ENCODE measurements around the gene DYRK3.

The DYRK3 gene

DNA sequence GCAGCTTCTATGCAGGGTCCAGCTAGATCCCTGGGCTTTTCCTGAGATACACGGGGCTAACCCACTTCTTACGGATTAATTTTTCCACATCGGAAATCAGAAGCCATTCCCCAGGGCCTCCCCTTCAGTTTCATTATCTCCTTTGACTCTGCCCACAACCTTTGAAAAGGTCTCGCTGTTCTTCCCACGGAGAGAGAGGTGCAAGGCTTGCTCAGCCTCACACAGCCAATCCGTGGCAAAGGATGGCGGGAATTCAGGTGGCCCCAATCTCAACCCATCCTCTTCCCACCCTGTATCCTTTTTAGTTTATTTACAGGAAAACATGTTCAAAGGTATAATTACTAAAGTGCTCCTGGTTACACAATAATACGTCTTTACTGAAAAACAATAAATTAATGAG lies 48.7 kb downstream of the DYRK3 start:
- DNase-seq (ENCODE audit: low read depth): no peak

- DNase-seq (ENCODE audit: low read depth): peak; percentile 66
Measured at GRCh38 chr1:206684478-206685333, 49.4 kb downstream of the DYRK3 start, which contains the start of gene MAPKAPK2. Gene MAPKAPK2, plus strand, starts transcription at chr1:206684905. Its CDS starts 325 bp downstream, at chr1:206685230.

DNA sequence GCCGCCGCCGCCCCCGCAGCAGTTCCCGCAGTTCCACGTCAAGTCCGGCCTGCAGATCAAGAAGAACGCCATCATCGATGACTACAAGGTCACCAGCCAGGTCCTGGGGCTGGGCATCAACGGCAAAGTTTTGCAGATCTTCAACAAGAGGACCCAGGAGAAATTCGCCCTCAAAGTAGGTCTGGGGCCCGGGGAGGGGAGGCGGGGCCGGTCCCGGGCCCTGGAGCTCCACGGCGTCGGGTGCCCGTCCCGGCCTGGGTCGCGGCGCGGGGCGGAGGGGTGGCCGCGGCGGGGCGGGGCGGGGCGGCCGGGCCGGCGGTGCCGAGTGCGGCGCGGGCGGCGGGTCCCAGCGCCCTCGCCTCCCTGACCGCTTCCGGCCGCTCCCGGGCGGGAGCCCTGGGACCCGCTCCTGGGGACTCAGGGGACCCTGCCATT lies 50.0 kb downstream of the DYRK3 start:
- peak; percentile 19 for DNase-seq (ENCODE audit: low read depth)

GRCh38 chr1:206685769-206686477 lies 50.6 kb downstream of the DYRK3 start:
- DNase-seq (ENCODE audit: low read depth): no peak

- DNase-seq (ENCODE audit: low read depth): no peak
Measured at GRCh38 chr1:206686478-206687249, 51.3 kb downstream of the DYRK3 start.

DNA sequence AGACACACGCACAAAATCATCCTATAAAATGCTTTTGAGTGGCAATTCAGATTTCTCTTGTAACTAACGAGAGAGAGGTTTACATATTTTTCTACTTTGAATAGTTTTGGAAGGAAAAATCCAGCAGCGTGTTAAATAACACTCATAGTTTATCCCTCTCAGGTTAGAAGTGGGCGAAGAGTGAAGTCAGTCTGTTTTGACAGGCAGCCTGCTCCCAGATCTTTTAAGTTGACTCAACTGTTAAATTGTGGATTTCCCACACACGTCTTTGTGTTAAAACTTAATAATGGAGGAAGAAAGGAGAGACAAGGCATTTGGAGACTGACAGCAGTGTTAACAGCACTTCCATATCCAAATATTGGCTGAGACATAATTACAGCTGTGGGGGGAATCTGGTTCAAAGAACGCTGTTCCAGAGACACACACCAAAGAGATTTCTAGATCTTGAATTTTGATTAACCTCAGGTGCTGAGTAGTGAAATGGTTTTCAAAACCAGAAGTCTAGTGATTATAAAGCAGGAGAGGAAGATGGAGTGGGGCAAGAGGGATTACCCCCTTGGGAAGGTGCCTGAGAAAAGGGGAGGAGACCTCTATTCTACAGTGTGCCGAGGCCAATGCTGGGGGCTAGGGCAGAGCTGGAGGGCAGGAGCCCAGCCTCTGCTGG lies 52.0 kb downstream of the DYRK3 start:
- no peak for DNase-seq (ENCODE audit: low read depth)

DNA sequence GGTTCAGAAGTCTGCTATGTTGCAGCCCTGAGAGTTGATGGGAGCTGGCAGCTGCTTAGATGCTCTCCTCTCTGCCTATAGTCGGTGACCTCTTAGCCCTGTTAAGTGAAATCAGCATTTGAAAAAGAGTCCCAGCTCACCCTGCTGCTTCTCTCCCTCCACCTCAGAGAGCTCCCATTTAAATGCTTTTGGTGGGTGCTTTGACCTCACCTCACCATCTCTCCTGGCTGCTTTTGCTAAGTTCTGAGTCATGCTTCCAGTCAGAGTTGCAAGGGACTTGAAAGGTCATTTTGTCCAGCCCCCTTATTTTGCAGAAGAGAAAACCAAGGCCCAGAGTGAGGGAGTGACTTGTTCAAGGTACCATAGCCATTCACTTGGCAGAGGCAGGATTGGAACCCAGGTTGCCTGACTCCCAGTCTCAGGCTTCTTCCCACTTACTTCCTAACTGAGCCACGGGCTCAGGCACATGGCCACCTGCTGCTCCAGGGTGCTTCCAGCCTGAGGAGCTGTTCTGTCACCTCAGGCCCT lies 52.6 kb downstream of the DYRK3 start:
- no peak for DNase-seq (ENCODE audit: low read depth)

- no peak for DNase-seq (ENCODE audit: low read depth)
Measured at GRCh38 chr1:206690516-206690915, 55.2 kb downstream of the DYRK3 start.

GRCh38 chr1:206691604-206692003 lies 56.3 kb downstream of the DYRK3 start:
- DNase-seq (ENCODE audit: low read depth): no peak

DNA sequence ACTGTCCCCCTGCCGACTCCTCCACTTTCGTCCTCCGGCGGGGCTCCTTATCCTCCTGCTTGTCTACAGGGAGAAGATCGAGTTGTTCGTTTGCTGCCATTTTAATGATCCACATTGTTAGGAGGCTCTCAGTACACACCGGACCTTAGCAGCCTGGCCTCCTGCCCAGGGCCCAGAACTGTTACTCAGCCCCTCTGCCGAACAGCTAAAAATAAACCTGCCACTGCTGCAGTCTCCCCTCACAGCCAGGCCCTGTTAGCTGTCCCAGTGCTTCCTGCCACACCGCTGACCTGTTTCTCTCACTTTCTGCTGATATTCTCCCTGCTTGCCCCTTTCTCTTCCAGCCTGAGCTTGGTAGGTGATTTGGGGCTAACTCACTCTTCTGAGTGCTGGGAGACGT lies 57.7 kb downstream of the DYRK3 start:
- DNase-seq (ENCODE audit: low read depth): no peak

- DNase-seq (ENCODE audit: low read depth): no peak
Measured at GRCh38 chr1:206693592-206693991, 58.3 kb downstream of the DYRK3 start.

DNA sequence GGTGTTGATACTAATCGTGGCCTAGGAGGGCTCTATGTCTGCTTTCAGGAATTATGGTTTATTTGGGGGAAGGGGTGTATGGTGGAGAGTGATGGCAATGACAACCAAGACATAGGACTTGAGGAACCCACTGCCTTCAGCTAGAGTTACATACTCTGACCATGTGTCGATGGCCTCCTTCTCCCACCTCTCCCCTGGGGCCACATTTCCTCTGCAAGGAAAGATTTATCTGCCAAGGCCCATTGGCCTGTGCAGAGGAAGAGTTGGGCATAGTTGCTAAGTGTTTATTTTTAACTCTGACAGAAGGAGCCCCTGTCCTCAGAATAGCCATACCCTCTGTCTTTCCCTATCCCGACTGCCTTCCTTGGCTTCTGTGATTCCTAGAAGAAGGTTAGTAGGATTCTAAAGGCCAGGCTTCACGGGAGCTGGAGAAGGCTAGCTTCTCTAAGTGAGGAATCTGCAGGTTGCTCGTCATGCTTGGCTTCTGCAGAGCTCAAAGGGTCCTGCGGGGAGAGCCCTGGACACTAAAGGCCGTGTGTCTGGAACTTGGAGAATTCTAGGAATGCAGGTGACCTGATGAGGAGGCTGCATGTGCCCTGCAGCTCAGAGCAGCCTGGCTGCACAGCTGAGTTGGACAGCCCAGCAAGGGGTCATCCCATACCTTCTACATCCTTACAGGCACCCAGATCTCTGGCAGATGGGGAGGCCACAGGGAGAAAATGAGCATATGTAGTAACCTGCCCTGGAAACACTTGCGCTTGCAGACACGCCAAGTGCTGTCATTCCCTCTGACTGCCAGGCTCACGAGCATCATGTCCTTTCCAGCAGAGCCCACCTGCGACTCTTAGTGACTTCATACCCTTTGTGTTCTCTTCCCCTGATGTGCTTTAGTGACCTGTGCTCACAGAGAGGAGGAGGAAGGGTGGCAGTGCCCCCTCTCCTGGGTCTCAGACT lies 59.1 kb downstream of the DYRK3 start:
- no peak for DNase-seq (ENCODE audit: low read depth)

GRCh38 chr1:206695733-206696132 lies 60.4 kb downstream of the DYRK3 start:
- no peak for DNase-seq (ENCODE audit: low read depth)

- DNase-seq (ENCODE audit: low read depth): no peak
Measured at GRCh38 chr1:206696812-206697585, 61.7 kb downstream of the DYRK3 start.

DNA sequence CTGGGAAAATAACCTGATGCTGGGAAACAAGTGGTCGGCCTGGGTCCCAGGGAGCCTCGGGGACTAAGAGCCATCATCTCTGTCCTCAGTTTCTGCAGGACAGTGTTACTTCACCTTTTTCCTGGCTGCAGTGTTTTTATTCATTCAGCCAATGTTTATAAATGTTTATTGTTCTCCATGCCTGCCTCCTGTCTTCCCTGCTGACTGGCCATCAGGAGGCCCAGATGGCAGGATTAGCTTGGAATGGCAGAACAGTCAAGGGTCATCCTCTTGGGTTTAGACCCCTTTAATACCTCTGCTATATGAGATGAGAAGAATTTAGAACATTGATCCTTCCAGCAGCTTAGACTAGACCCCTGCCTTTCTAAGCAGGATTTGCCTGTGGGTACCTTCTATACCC lies 62.7 kb downstream of the DYRK3 start:
- DNase-seq (ENCODE audit: low read depth): no peak

Measured in stimulated activated CD4-positive, alpha-beta T cell treated with anti-CD3 and anti-CD28 coated beads, Interleukin-2, amount 100 ng/mL, for 4 hours (primary cell).